Mesenchymal stem cell (in vitro differentiated cells and primary cell): ENCODE results near the gene RAPGEFL1.
A peak's percentile ranks its signal among the peaks of the same experiment; 100 is the strongest.
"Not testable (repeated sequence)": the region's sequence is repeated elsewhere in the genome, so short reads cannot be mapped to it uniquely, and the experiment has no call there.

Experiments used
- DNase-seq: peaks from one replicate; pipeline ENCODE4 v3.0.0-alpha.2; 2013
- H2AFZ ChIP-seq: one replicate; pipeline ENCODE4 v1.6.1; 2013; ENCODE audit warnings: low read depth, mild to moderate bottlenecking, control low read depth, inconsistent platforms, low read length, moderate library complexity
- H2AK5ac ChIP-seq: 2 replicates; pipeline ENCODE4 v1.6.1; 2013; ENCODE audit warnings: low read length, moderate library complexity, mild to moderate bottlenecking, inconsistent platforms; ENCODE audit not compliant: severe bottlenecking
- H2BK120ac ChIP-seq: one replicate; pipeline ENCODE4 v1.6.1; 2013; ENCODE audit warnings: low read depth, mild to moderate bottlenecking, inconsistent platforms, low read length, moderate library complexity
- H2BK12ac ChIP-seq, 2 experiments: one replicate each; pipeline ENCODE4 v1.6.1; 2013; ENCODE audit warnings: inconsistent platforms in 2 of 2, low read length in 2 of 2, mild to moderate bottlenecking in 2 of 2, moderate library complexity in 2 of 2, control low read depth in 1 of 2
- H2BK15ac ChIP-seq: one replicate; pipeline ENCODE4 v1.6.1; 2013; ENCODE audit warnings: mild to moderate bottlenecking, low read depth, inconsistent platforms; ENCODE audit not compliant: poor library complexity, severe bottlenecking
- H2BK5ac ChIP-seq: 2 replicates; pipeline ENCODE4 v1.6.1; 2013; ENCODE audit warnings: low read depth, mild to moderate bottlenecking, low read length, control low read depth, inconsistent platforms; ENCODE audit not compliant: poor library complexity, severe bottlenecking
- H3K14ac ChIP-seq, 2 experiments: one replicate each; pipeline ENCODE4 v1.6.1; 2013; ENCODE audit warnings: inconsistent platforms in 2 of 2, low read length in 2 of 2, control low read depth in 1 of 2, mild to moderate bottlenecking in 1 of 2, moderate library complexity in 1 of 2
- H3K18ac ChIP-seq, 2 experiments: one replicate each; pipeline ENCODE4 v1.6.1; 2013; ENCODE audit warnings: inconsistent platforms in 2 of 2, low read length in 2 of 2, control low read depth in 1 of 2, low read depth in 1 of 2, mild to moderate bottlenecking in 1 of 2
- H3K23ac ChIP-seq, 2 experiments: one replicate each; pipeline ENCODE4 v1.6.1; 2013; ENCODE audit warnings: inconsistent platforms in 2 of 2, low read length in 2 of 2, mild to moderate bottlenecking in 2 of 2, moderate library complexity in 2 of 2, control low read depth in 1 of 2
- H3K27ac ChIP-seq: 2 replicates; pipeline ENCODE4 v1.5.1; 2013; ENCODE audit warnings: mild to moderate bottlenecking, moderate library complexity, low read length, control low read depth, inconsistent platforms; ENCODE audit not compliant: poor library complexity, severe bottlenecking
- H3K27me3 ChIP-seq, 2 experiments: 2 replicates each; pipeline versions ENCODE4 v1.6.1 to v1.7.0; 2013; ENCODE audit warnings: low read length in 2 of 2, mild to moderate bottlenecking in 2 of 2, moderate library complexity in 2 of 2, control low read depth in 1 of 2, inconsistent platforms in 1 of 2; ENCODE audit not compliant: control insufficient read depth in 1 of 2, insufficient read depth in 1 of 2
- H3K36me3 ChIP-seq, 2 experiments: 2 replicates each; pipeline versions ENCODE4 v1.6.1 to v1.7.0; 2013; ENCODE audit warnings: low read length in 2 of 2, control low read depth in 1 of 2, inconsistent platforms in 1 of 2, low read depth in 1 of 2, mild to moderate bottlenecking in 1 of 2; ENCODE audit not compliant: insufficient read depth in 2 of 2, control insufficient read depth in 1 of 2
- H3K4ac ChIP-seq, 2 experiments: one replicate each; pipeline ENCODE4 v1.6.1; 2013; ENCODE audit warnings: inconsistent platforms in 2 of 2, low read length in 2 of 2, mild to moderate bottlenecking in 2 of 2, moderate library complexity in 2 of 2, control low read depth in 1 of 2, low read depth in 1 of 2
- H3K4me1 ChIP-seq: 2 replicates; pipeline ENCODE4 v1.6.1; 2013; ENCODE audit warnings: low read depth, low read length, control low read depth; ENCODE audit not compliant: control insufficient read depth, insufficient read depth
- H3K4me2 ChIP-seq: 2 replicates; pipeline ENCODE4 v1.6.1; 2013; ENCODE audit warnings: low read length, mild to moderate bottlenecking, inconsistent platforms; ENCODE audit not compliant: poor library complexity, severe bottlenecking
- H3K4me3 ChIP-seq, 2 experiments: 2 replicates each; pipeline versions ENCODE4 v1.5.1 to v1.7.0; 2013; ENCODE audit warnings: low read length in 2 of 2, mild to moderate bottlenecking in 2 of 2, control low read depth in 1 of 2, low read depth in 1 of 2; ENCODE audit not compliant: insufficient read depth in 1 of 2
- H3K79me1 ChIP-seq: replicated peaks from 2 replicates; pipeline ENCODE4 v1.6.1; 2013; ENCODE audit warnings: mild to moderate bottlenecking, control low read depth, low read length, inconsistent platforms; ENCODE audit not compliant: poor library complexity, severe bottlenecking
- H3K9ac ChIP-seq: 2 replicates; pipeline ENCODE4 v1.7.0; 2013; ENCODE audit warnings: mild to moderate bottlenecking, low read length, moderate library complexity
- H3K9me3 ChIP-seq: 2 replicates; pipeline ENCODE4 v1.7.0; 2013; ENCODE audit warnings: mild to moderate bottlenecking, low read length; ENCODE audit not compliant: control insufficient read depth
- H4K8ac ChIP-seq: one replicate; pipeline ENCODE4 v1.6.1; 2013; ENCODE audit warnings: inconsistent platforms, mild to moderate bottlenecking, low read length, moderate library complexity
- H4K91ac ChIP-seq: one replicate; pipeline ENCODE4 v1.6.1; 2013; ENCODE audit warnings: mild to moderate bottlenecking, low read length, inconsistent platforms
- WGBS: methylation state at CpG from one replicate; pipeline ENCODE4 v1.1.7; 2013; ENCODE audit warnings: mixed read lengths; 5-methylcytosine and 5-hydroxymethylcytosine counted together

The RAPGEFL1 gene

GRCh38 chr17:40194821-40195220 is 17.6 kb downstream of the RAPGEFL1 start:
- peaks cover 18% of the 10 kb centered on the region for H3K4me1 ChIP-seq
- no peak overlapping the region for H3K23ac ChIP-seq
- no peaks in the 10 kb centered on the region for H3K79me1 ChIP-seq
- H3K4me3 ChIP-seq: no peak overlapping the region
- H2BK12ac ChIP-seq: no peak overlapping the region
- no peak overlapping the region for H2BK15ac ChIP-seq
- H2BK5ac ChIP-seq: no peak overlapping the region
- H4K91ac ChIP-seq: no peak overlapping the region
- H2AK5ac ChIP-seq: no peak overlapping the region
- no peak overlapping the region for H3K4me2 ChIP-seq
- H2AFZ ChIP-seq: no peak overlapping the region
- H4K8ac ChIP-seq: no peak overlapping the region
- no peak for DNase-seq
- H3K36me3 ChIP-seq: peaks cover 15 to 24% of the 10 kb centered on the region in 2 experiments
- H3K9ac ChIP-seq: no peak overlapping the region
- no peak overlapping the region for H3K14ac ChIP-seq
- no peak overlapping the region for H3K4ac ChIP-seq
- WGBS: 86% methylated on average over 1 of the region's 2 CpGs
- H3K27ac ChIP-seq: no peak overlapping the region
- H3K18ac ChIP-seq: no peak overlapping the region
- H3K9me3 ChIP-seq: no peaks in the 10 kb centered on the region
- H2BK120ac ChIP-seq: no peak overlapping the region
- H3K27me3 ChIP-seq: peaks cover 3 to 4% of the 10 kb centered on the region in 2 experiments

- no peak overlapping the region for H3K27ac ChIP-seq
- H3K4me1 ChIP-seq: peaks cover 6% of the 10 kb centered on the region
- DNase-seq: no peak
- no peak overlapping the region for H4K8ac ChIP-seq
- no peak overlapping the region for H3K4ac ChIP-seq
- H2AFZ ChIP-seq: no peak overlapping the region
- no peak overlapping the region for H3K9ac ChIP-seq
- no peak overlapping the region for H3K4me3 ChIP-seq
- no peak overlapping the region for H2BK120ac ChIP-seq
- H2AK5ac ChIP-seq: no peak overlapping the region
- H2BK5ac ChIP-seq: no peak overlapping the region
- H3K9me3 ChIP-seq: no peaks in the 10 kb centered on the region
- H3K14ac ChIP-seq: no peak overlapping the region
- H3K18ac ChIP-seq: no peak overlapping the region
- peaks cover 14 to 15% of the 10 kb centered on the region in 2 experiments for H3K36me3 ChIP-seq
- H2BK12ac ChIP-seq: no peak overlapping the region
- peaks cover 3 to 4% of the 10 kb centered on the region in 2 experiments for H3K27me3 ChIP-seq
- no peak overlapping the region for H3K4me2 ChIP-seq
- H4K91ac ChIP-seq: no peak overlapping the region
- no peak overlapping the region for H3K23ac ChIP-seq
- no peak overlapping the region for H2BK15ac ChIP-seq
- H3K79me1 ChIP-seq: no peaks in the 10 kb centered on the region
- WGBS: 83% methylated on average over 1 of the region's 1 CpG
Measured at GRCh38 chr17:40197550-40197949, 20.3 kb downstream of the RAPGEFL1 start.

GRCh38 chr17:40197965-40198456 is 20.7 kb downstream of the RAPGEFL1 start:
- not testable (repeated sequence) for H3K9ac ChIP-seq, H3K9me3 ChIP-seq, DNase-seq, H3K27ac ChIP-seq, H4K8ac ChIP-seq, H2BK5ac ChIP-seq, H3K79me1 ChIP-seq, H3K4me3 ChIP-seq, H3K4me2 ChIP-seq, H2BK120ac ChIP-seq, H3K4ac ChIP-seq, H2BK15ac ChIP-seq, H3K14ac ChIP-seq, H2AFZ ChIP-seq, H3K23ac ChIP-seq, H2BK12ac ChIP-seq, H3K4me1 ChIP-seq, H3K27me3 ChIP-seq, H4K91ac ChIP-seq, H2AK5ac ChIP-seq
- H3K36me3 ChIP-seq: peaks cover 9 to 10% of the 10 kb centered on the region in 2 experiments
- WGBS: 82% methylated on average over 8 of the region's 8 CpGs
- peak overlapping the region in 1 of 2 experiments; percentile 34 for H3K18ac ChIP-seq

GRCh38 chr17:40198576-40198975 is 21.3 kb downstream of the RAPGEFL1 start:
- no peak overlapping the region for H2BK120ac ChIP-seq
- H3K4me2 ChIP-seq: no peak overlapping the region

More at GRCh38 chr17:40198576-40198975, 21.3 kb downstream of the RAPGEFL1 start:
- peaks cover 3 to 4% of the 10 kb centered on the region in 2 experiments for H3K27me3 ChIP-seq
- DNase-seq: no peak
- no peak overlapping the region for H2BK15ac ChIP-seq
- H3K27ac ChIP-seq: no peak overlapping the region
- H3K14ac ChIP-seq: no peak overlapping the region
- H2BK12ac ChIP-seq: no peak overlapping the region
- H3K9ac ChIP-seq: no peak overlapping the region
- no peak overlapping the region for H2AFZ ChIP-seq
- no peak overlapping the region for H3K4ac ChIP-seq
- H4K8ac ChIP-seq: no peak overlapping the region
- H3K9me3 ChIP-seq: no peaks in the 10 kb centered on the region
- no peak overlapping the region for H3K4me3 ChIP-seq
- H3K79me1 ChIP-seq: no peaks in the 10 kb centered on the region
- peaks cover 5% of the 10 kb centered on the region for H3K4me1 ChIP-seq
- H3K18ac ChIP-seq: no peak overlapping the region
- H3K23ac ChIP-seq: no peak overlapping the region
- H2BK5ac ChIP-seq: no peak overlapping the region
- peaks cover 4% of the 10 kb centered on the region in 2 experiments for H3K36me3 ChIP-seq
- 92% methylated on average over 5 of the region's 5 CpGs for WGBS
- H4K91ac ChIP-seq: no peak overlapping the region
- no peak overlapping the region for H2AK5ac ChIP-seq
